Gastroesophageal sphincter (tissue), 4 donors: ENCODE data around the gene RING1. TPM values are rescaled to one million over a fixed set of nuclear protein-coding genes. Genes with fewer than 3 reads are reported as not detected.
A peak's percentile ranks its signal among the peaks of the same experiment; 100 is the strongest.

Experiments used
- ATAC-seq: fragments of 150-250 bp; one replicate; pipeline ENCODE4 v1.9.1; 2016; ENCODE audit warnings: mild to moderate bottlenecking, moderate library complexity
- H3K27ac ChIP-seq, 4 donors: fragments of 200-600 bp; sonication (generic) in 3 of 4; 1 replicate in 3 of 4; 2 replicates in 1 of 4; pipeline ENCODE4 v1.5.1; 2016 to 2019
- H3K27me3 ChIP-seq: fragments of 200-600 bp; sonication (generic); one replicate; pipeline ENCODE4 v1.5.1; 2019
- H3K36me3 ChIP-seq, 2 donors: fragments of 200-600 bp; sonication (generic); one replicate each; pipeline ENCODE4 v1.5.1; 2019; ENCODE audit warnings: control low read depth in 1 of 2
- H3K4me1 ChIP-seq, 3 donors: fragments of 200-600 bp; sonication (generic); 1 replicate in 2 of 3; 2 replicates in 1 of 3; pipeline ENCODE4 v1.5.1; 2016 to 2019; ENCODE audit warnings: control low read depth in 2 of 3
- H3K4me3 ChIP-seq, 2 donors: fragments of 200-600 bp; sonication (generic); one replicate each; pipeline ENCODE4 v1.5.1; 2019; ENCODE audit warnings: mild to moderate bottlenecking in 1 of 2, moderate library complexity in 1 of 2
- H3K9me3 ChIP-seq, 3 donors: fragments of 200-600 bp; sonication (generic); one replicate each; pipeline ENCODE4 v1.5.1; 2017 to 2019; ENCODE audit warnings: control low read depth in 2 of 3
- EP300 ChIP-seq: sonication (generic); formaldehyde crosslinking; IDR thresholded peaks from one replicate; pipeline ENCODE4 v1.6.1; 2017; ENCODE audit warnings: antibody characterized with exemption, mild to moderate bottlenecking
- POLR2A ChIP-seq, 2 donors: fragments of 450-650 bp; IDR thresholded peaks; one replicate each; pipeline ENCODE4 v1.6.1; 2017; ENCODE audit warnings: antibody characterized with exemption in 2 of 2, mild to moderate bottlenecking in 2 of 2, moderate library complexity in 1 of 2
- POLR2AphosphoS5 ChIP-seq: sonication (generic); formaldehyde crosslinking; IDR thresholded peaks from one replicate; pipeline ENCODE4 v1.6.1; 2017; ENCODE audit warnings: antibody characterized with exemption
- WGBS, 2 donors: methylation state at CpG; one replicate each; pipeline ENCODE4 v1.1.5; 2018; ENCODE audit warnings: low coverage in 1 of 2; 5-methylcytosine and 5-hydroxymethylcytosine counted together
- total RNA-seq, 4 donors: library from RNA; depleted of rRNA; stranded (reverse); fragments of >200 nt; gene quantifications; one replicate each; pipeline ENCODE4 v1.1.0, GENCODE V29; 2016
- TF ChIP-seq, protein P1 (sequence below), 4 experiments: fragments of 200-600 bp in 2 of 4; fragments of 450-650 bp in 2 of 4; sonication (generic) in 1 of 4; IDR thresholded peaks; one replicate each; pipeline ENCODE4 v1.5.1; 2017 to 2019; ENCODE audit warnings: antibody characterized with exemption in 4 of 4, mild to moderate bottlenecking in 2 of 4, moderate library complexity in 2 of 4

Gene RING1
- total RNA-seq, 4 donors from 2014 or later: 12.5 to 23.8 (median 17.7) TPM

- 16 to 35% methylated on average over 9 to 13 of the region's 58 CpGs for WGBS, 2 donors
- Histone ChIP-seq H3K9me3 (no peaks in the 10 kb centered on the region), H3K27ac (peak overlapping the region in 3 of 4 donors; percentile 73 to 77 (median 77))
Measured at GRCh38 chr6:33161354-33162331, 46.7 kb upstream of the RING1 start.

DNA sequence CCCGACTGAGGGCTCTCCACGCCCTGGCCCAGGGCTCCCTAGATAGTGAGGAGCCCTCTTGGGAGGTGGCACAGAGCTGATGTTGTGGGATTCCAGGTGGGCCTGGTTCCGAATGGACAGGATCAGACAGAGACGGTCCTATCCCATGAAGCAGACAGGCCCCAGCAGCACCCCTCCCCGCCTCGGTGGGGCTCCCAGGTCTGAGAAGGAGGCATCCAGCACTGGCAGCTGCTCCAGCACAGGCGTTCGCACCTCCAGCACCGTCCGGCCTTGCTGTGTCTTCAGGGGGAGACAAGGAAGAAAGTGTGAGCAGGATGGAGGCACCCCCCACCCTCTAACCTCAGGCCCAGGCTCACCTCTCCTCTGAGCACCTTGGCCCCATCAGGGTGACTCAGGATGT is 44.8 kb upstream of the RING1 start:
- no peak for TF ChIP-seq POLR2A (IDR thresholded peaks at IDR 0.05)
- no peak for TF ChIP-seq POLR2AphosphoS5
- no peaks in the 10 kb centered on the region for H3K9me3 ChIP-seq
- peaks cover 0 to 21% (median 12%) of the 10 kb centered on the region in 3 donors for H3K4me1 ChIP-seq
- 95% methylated on average over 4 of the region's 10 CpGs; no CpG with 5 or more reads in 1 of the 2 donors for WGBS, 2 donors
- no peak overlapping the region for H3K4me3 ChIP-seq
- H3K36me3 ChIP-seq: no peaks in the 10 kb centered on the region
- no peak for ATAC-seq
- no peak overlapping the region for H3K27ac ChIP-seq
- no peaks in the 10 kb centered on the region for H3K27me3 ChIP-seq

More at GRCh38 chr6:33161354-33162331, 46.7 kb upstream of the RING1 start:
- no peaks in the 10 kb centered on the region for H3K36me3 ChIP-seq
- ATAC-seq: peak; percentile 89
- peak overlapping the region; percentile 39 to 57 for H3K4me3 ChIP-seq
- TF ChIP-seq POLR2AphosphoS5 (peak; percentile 9), EP300 (no peak), POLR2A (IDR thresholded peaks at IDR 0.05) (no peak)
- TF ChIP-seq, protein P1, sequence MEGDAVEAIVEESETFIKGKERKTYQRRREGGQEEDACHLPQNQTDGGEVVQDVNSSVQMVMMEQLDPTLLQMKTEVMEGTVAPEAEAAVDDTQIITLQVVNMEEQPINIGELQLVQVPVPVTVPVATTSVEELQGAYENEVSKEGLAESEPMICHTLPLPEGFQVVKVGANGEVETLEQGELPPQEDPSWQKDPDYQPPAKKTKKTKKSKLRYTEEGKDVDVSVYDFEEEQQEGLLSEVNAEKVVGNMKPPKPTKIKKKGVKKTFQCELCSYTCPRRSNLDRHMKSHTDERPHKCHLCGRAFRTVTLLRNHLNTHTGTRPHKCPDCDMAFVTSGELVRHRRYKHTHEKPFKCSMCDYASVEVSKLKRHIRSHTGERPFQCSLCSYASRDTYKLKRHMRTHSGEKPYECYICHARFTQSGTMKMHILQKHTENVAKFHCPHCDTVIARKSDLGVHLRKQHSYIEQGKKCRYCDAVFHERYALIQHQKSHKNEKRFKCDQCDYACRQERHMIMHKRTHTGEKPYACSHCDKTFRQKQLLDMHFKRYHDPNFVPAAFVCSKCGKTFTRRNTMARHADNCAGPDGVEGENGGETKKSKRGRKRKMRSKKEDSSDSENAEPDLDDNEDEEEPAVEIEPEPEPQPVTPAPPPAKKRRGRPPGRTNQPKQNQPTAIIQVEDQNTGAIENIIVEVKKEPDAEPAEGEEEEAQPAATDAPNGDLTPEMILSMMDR (IDR thresholded peaks at IDR 0.05): peak in 3 of 4 experiments; percentile 92 to 96 (median 93)
- H3K4me1 ChIP-seq: peaks cover 0 to 21% (median 12%) of the 10 kb centered on the region in 3 donors
- H3K27me3 ChIP-seq: no peaks in the 10 kb centered on the region

GRCh38 chr6:33164176-33164575 is 44.1 kb upstream of the RING1 start:
- TF ChIP-seq EP300 (no peak), POLR2A (IDR thresholded peaks at IDR 0.05) (no peak), POLR2AphosphoS5 (no peak)
- TF ChIP-seq, protein P1 (IDR thresholded peaks at IDR 0.05): no peak
- Histone ChIP-seq H3K27me3 (no peaks in the 10 kb centered on the region), H3K4me3 (no peak overlapping the region), H3K9me3 (no peaks in the 10 kb centered on the region), H3K4me1 (peaks cover 0 to 21% (median 12%) of the 10 kb centered on the region in 3 donors), H3K36me3 (no peaks in the 10 kb centered on the region), H3K27ac (no peak overlapping the region)
- no peak for ATAC-seq
- WGBS, 2 donors: 36 to 37% methylated on average over 2 to 6 of the region's 10 CpGs

GRCh38 chr6:33164665-33165373 is 43.5 kb upstream of the RING1 start:
- Histone ChIP-seq H3K36me3 (no peaks in the 10 kb centered on the region), H3K27me3 (no peaks in the 10 kb centered on the region), H3K27ac (no peak overlapping the region), H3K9me3 (no peaks in the 10 kb centered on the region), H3K4me3 (no peak overlapping the region), H3K4me1 (peaks cover 0 to 21% (median 12%) of the 10 kb centered on the region in 3 donors)
- 64 to 69% methylated on average over 4 to 7 of the region's 14 CpGs for WGBS, 2 donors
- ATAC-seq: no peak
- TF ChIP-seq POLR2AphosphoS5 (no peak), POLR2A (IDR thresholded peaks at IDR 0.05) (no peak), EP300 (no peak)
- TF ChIP-seq, protein P1 (IDR thresholded peaks at IDR 0.05): no peak

- Histone ChIP-seq H3K4me3 (no peak overlapping the region), H3K36me3 (no peaks in the 10 kb centered on the region), H3K9me3 (no peaks in the 10 kb centered on the region), H3K27me3 (no peaks in the 10 kb centered on the region), H3K27ac (no peak overlapping the region), H3K4me1 (peaks cover 0 to 16% (median 8%) of the 10 kb centered on the region in 3 donors)
- ATAC-seq: no peak
- no peak for TF ChIP-seq EP300
- no peak for TF ChIP-seq POLR2AphosphoS5
- TF ChIP-seq POLR2A (IDR thresholded peaks at IDR 0.05): no peak
- TF ChIP-seq, protein P1 (IDR thresholded peaks at IDR 0.05): no peak
- WGBS, 2 donors: 67% methylated on average over 3 of the region's 17 CpGs; no CpG with 5 or more reads in 1 of the 2 donors
Measured at GRCh38 chr6:33165581-33166258, 42.6 kb upstream of the RING1 start.
